HCT116 (cell line): ENCODE results near the gene CLPSL1. TPM values are rescaled to one million over a fixed set of nuclear protein-coding genes. Genes with fewer than 3 reads are reported as not detected.

Experiments used
- ATAC-seq: fragments of 200-7000 bp; cut with Tn5 transposase; 2 replicates; pipeline ENCODE4 v1.9.1; 2020; ENCODE audit warnings: mild to moderate bottlenecking, moderate library complexity
- BruUV-seq: library from RNA; stranded (reverse); fragments of 400-500 nt; replicated peaks from 2 replicates; lab custom pipeline; 2021; lab: Mats Ljungman, UMichigan
- CTCF ChIA-PET: fragments of 300-600 bp; sonication (Branson Sonifier 250); formaldehyde crosslinking; loops from one replicate; lab custom pipeline; 2021; ENCODE audit warnings: antibody characterized with exemption; lab: Charles Lee
- POLR2A ChIA-PET: fragments of 300-600, 350-600 bp; sonication (Branson Sonifier 250); formaldehyde crosslinking; loops from one replicate; lab custom pipeline; 2021; ENCODE audit warnings: antibody characterized with exemption; lab: Charles Lee
- RAD21 ChIA-PET, 2 experiments: fragments of 300-600 bp; sonication (Branson Sonifier 250); formaldehyde crosslinking; loops; one replicate each; lab custom pipeline; 2023; ENCODE audit warnings: low total read pairs in 2 of 2; ENCODE audit not compliant: uncharacterized antibody in 2 of 2, unreplicated experiment in 2 of 2, low non-redundant PET in 1 of 2; lab: Charles Lee
- DNase-seq: peaks from one replicate; pipeline ENCODE4 v3.0.0-alpha.2; 2010; ENCODE audit warnings: low read depth, low spot score
- H2AFZ ChIP-seq: fragments of 200-600 bp; shearing (Covaris generic), sonication (generic); 2 replicates; pipeline ENCODE4 v1.6.1; 2017; ENCODE audit warnings: low read depth, mixed run types, mixed read lengths, antibody characterized with exemption, low read length; ENCODE audit not compliant: poor library complexity, severe bottlenecking
- H3K27ac ChIP-seq: 2 replicates; pipeline ENCODE4 v1.5.1; 2012; ENCODE audit warnings: low read depth, low read length
- H3K27me3 ChIP-seq: fragments of 200-600 bp; sonication (generic); 2 replicates; pipeline ENCODE4 v1.6.1; 2016; ENCODE audit warnings: mixed run types, low read length, mixed read lengths; ENCODE audit not compliant: insufficient read depth
- H3K36me3 ChIP-seq, 2 experiments: fragments of 200-500 bp in 1 of 2; fragments of 200-600 bp in 1 of 2; sonication (Bioruptor generic) in 1 of 2; sonication (generic) in 1 of 2; 2 replicates each; pipeline versions ENCODE4 v1.5.1 to v1.6.1; 2014 to 2016; ENCODE audit warnings: low read length in 2 of 2, inconsistent platforms in 1 of 2, mixed read lengths in 1 of 2, mixed run types in 1 of 2; ENCODE audit not compliant: insufficient read depth in 2 of 2, control insufficient read depth in 1 of 2
- H3K4me1 ChIP-seq, 2 experiments: fragments of 200-600 bp in 1 of 2; sonication (generic) in 1 of 2; 2 replicates each; pipeline versions ENCODE4 v1.5.1 to v1.6.1; 2012 to 2017; ENCODE audit warnings: low read length in 2 of 2, inconsistent platforms in 1 of 2, mild to moderate bottlenecking in 1 of 2, mixed read lengths in 1 of 2, mixed run types in 1 of 2, moderate library complexity in 1 of 2; ENCODE audit not compliant: insufficient read depth in 2 of 2, control insufficient read depth in 1 of 2
- H3K4me2 ChIP-seq: fragments of 200-600 bp; sonication (generic); 2 replicates; pipeline ENCODE4 v1.6.1; 2017; ENCODE audit warnings: mixed run types, low read length, mixed read lengths
- H3K4me3 ChIP-seq, 2 experiments: fragments of 200-600 bp in 1 of 2; sonication (generic) in 1 of 2; replicated peaks in 1 of 2; 2 replicates each; pipeline ENCODE4 v1.5.1; 2011 to 2016; ENCODE audit warnings: low read length in 2 of 2, control low read depth in 1 of 2, low read depth in 1 of 2, mild to moderate bottlenecking in 1 of 2, mixed read lengths in 1 of 2, mixed run types in 1 of 2
- H3K79me2 ChIP-seq: fragments of 200-600 bp; sonication (generic); 2 replicates; pipeline ENCODE4 v1.6.1; 2017; ENCODE audit warnings: mild to moderate bottlenecking, mixed run types, low read length, moderate library complexity, mixed read lengths; ENCODE audit not compliant: insufficient read depth
- H3K9ac ChIP-seq: fragments of 200-600 bp; sonication (generic); 2 replicates; pipeline ENCODE4 v1.6.1; 2016; ENCODE audit warnings: low read length, mixed read lengths
- H3K9me2 ChIP-seq: fragments of 200-600 bp; sonication (generic), shearing (Covaris generic); 2 replicates; pipeline ENCODE4 v1.6.1; 2017; ENCODE audit warnings: mixed run types, mild to moderate bottlenecking, moderate library complexity; ENCODE audit not compliant: insufficient read depth
- H3K9me3 ChIP-seq, 2 experiments: fragments of 200-500 bp in 1 of 2; fragments of 200-600 bp in 1 of 2; sonication (Bioruptor generic) in 1 of 2; sonication (generic) in 1 of 2; 2 replicates each; pipeline ENCODE4 v1.6.1; 2014 to 2017; ENCODE audit warnings: low read length in 2 of 2, mixed read lengths in 2 of 2, inconsistent platforms in 1 of 2, low read depth in 1 of 2, mild to moderate bottlenecking in 1 of 2, mixed run types in 1 of 2, moderate library complexity in 1 of 2; ENCODE audit not compliant: control insufficient read depth in 1 of 2, insufficient read depth in 1 of 2
- H4K20me1 ChIP-seq: fragments of 200-600 bp; sonication (generic), shearing (Covaris generic); 2 replicates; pipeline ENCODE4 v1.6.1; 2017; ENCODE audit warnings: mixed run types, mild to moderate bottlenecking, moderate library complexity; ENCODE audit not compliant: insufficient read depth
- ATF3 ChIP-seq: IDR thresholded peaks from 2 replicates; pipeline ENCODE4 v1.6.1; 2012
- CBX3 ChIP-seq: IDR thresholded peaks from 2 replicates; pipeline ENCODE4 v1.6.1; 2012; ENCODE audit warnings: low read depth
- CEBPB ChIP-seq: IDR thresholded peaks from 2 replicates; pipeline ENCODE4 v1.6.1; 2012; ENCODE audit warnings: low read depth
- CTCF ChIP-seq, 3 experiments: fragments of 200-600 bp in 1 of 3; sonication (generic) in 1 of 3; IDR thresholded peaks in 2 of 3; conservative IDR thresholded peaks in 1 of 3; 2 replicates each; pipeline ENCODE4 v1.5.1; 2012 to 2017; ENCODE audit warnings: low read depth in 2 of 3, low read length in 2 of 3, antibody characterized with exemption in 1 of 3, borderline replicate concordance in 1 of 3, control low read depth in 1 of 3, mild to moderate bottlenecking in 1 of 3, mixed read lengths in 1 of 3, mixed run types in 1 of 3, moderate library complexity in 1 of 3; ENCODE audit not compliant: insufficient read depth in 1 of 3
- EGR1 ChIP-seq: IDR thresholded peaks from 2 replicates; pipeline ENCODE4 v1.6.1; 2012; ENCODE audit warnings: low read depth
- ELF1 ChIP-seq: IDR thresholded peaks from 2 replicates; pipeline ENCODE4 v1.6.1; 2012; ENCODE audit warnings: low read depth, borderline replicate concordance
- EZH2 ChIP-seq: fragments of 200-600 bp; sonication (generic); IDR thresholded peaks from 2 replicates; pipeline ENCODE4 v1.6.1; 2017; ENCODE audit warnings: antibody characterized with exemption, mixed run types
- EZH2phosphoT487 ChIP-seq: fragments of 200-600 bp; IDR thresholded peaks from 2 replicates; pipeline ENCODE4 v1.6.1; 2018; ENCODE audit warnings: antibody characterized with exemption, borderline replicate concordance
- FOSL1 ChIP-seq: IDR thresholded peaks from 2 replicates; pipeline ENCODE4 v1.6.1; 2012; ENCODE audit warnings: low read depth
- MAX ChIP-seq: IDR thresholded peaks from 2 replicates; pipeline ENCODE4 v1.6.1; 2012
- POLR2A ChIP-seq: IDR thresholded peaks from 2 replicates; pipeline ENCODE4 v1.7.0; 2011; ENCODE audit warnings: borderline replicate concordance; ENCODE audit not compliant: insufficient read depth, insufficient read length; ENCODE audit errors: extremely low read depth
- POLR2AphosphoS5 ChIP-seq: IDR thresholded peaks from 2 replicates; pipeline ENCODE4 v1.6.1; 2011; ENCODE audit warnings: mild to moderate bottlenecking, low read depth, low read length, moderate library complexity
- SIN3A ChIP-seq: IDR thresholded peaks from 2 replicates; pipeline ENCODE4 v1.6.1; 2012; ENCODE audit warnings: low read depth
- SP1 ChIP-seq: IDR thresholded peaks from 2 replicates; pipeline ENCODE4 v1.6.1; 2012; ENCODE audit warnings: low read depth
- SRF ChIP-seq: IDR thresholded peaks from 2 replicates; pipeline ENCODE4 v1.6.1; 2012; ENCODE audit warnings: low read depth
- YY1 ChIP-seq: IDR thresholded peaks from 2 replicates; pipeline ENCODE4 v1.6.1; 2011; ENCODE audit warnings: low read length, low read depth, moderate library complexity, mild to moderate bottlenecking; ENCODE audit not compliant: insufficient replicate concordance; ENCODE audit errors: extremely low read depth
- ZNF274 ChIP-seq: fragments of 200-500 bp; sonication (Bioruptor generic); IDR thresholded peaks from 2 replicates; pipeline ENCODE4 v1.6.1; 2014; ENCODE audit warnings: mild to moderate bottlenecking, low read depth, low read length, inconsistent platforms
- intact Hi-C: fragments of 100-400 bp; cut with micrococcal nuclease; formaldehyde crosslinking; loops from 2 replicates; pipeline ENCODE4 v1.10.0; 2022
- total RNA-seq: library from RNA; stranded (reverse); gene quantifications from one replicate; pipeline ENCODE4 v1.2.1, GENCODE V29; 2021; ENCODE audit not compliant: unreplicated experiment

CLPSL1 gene
- total RNA-seq, 1 experiment from 2014 or later: not detected

- no peaks in the 10 kb centered on the region for H3K27me3 ChIP-seq
- no peak for TF ChIP-seq CTCF (IDR thresholded peaks at IDR 0.05 in 2 of 3, conservative IDR thresholded peaks at IDR 0.05 in 1 of 3; ENCODE audit: borderline replicate concordance in 1 of 3, insufficient read depth in 1 of 3, low read depth in 2 of 3, low read length in 2 of 3)
- TF ChIP-seq CEBPB: no peak
- TF ChIP-seq MAX: no peak
- no peak for TF ChIP-seq POLR2A
- TF ChIP-seq ZNF274: no peak
- no peak for TF ChIP-seq ATF3
- TF ChIP-seq ELF1: no peak
- no peak for TF ChIP-seq EZH2phosphoT487
- no peak for TF ChIP-seq YY1
- TF ChIP-seq POLR2AphosphoS5: no peak
- no peak for TF ChIP-seq EGR1
- no peak for TF ChIP-seq SRF
- TF ChIP-seq CBX3: no peak
- TF ChIP-seq FOSL1: no peak
- TF ChIP-seq SIN3A: no peak
- TF ChIP-seq EZH2: no peak
- no peak for TF ChIP-seq SP1
- H3K9me2 ChIP-seq: no peaks in the 10 kb centered on the region
- RAD21 ChIA-PET: no interaction called here
- no peaks in the 10 kb centered on the region for H3K79me2 ChIP-seq
- H3K4me3 ChIP-seq: no peak overlapping the region
- ATAC-seq (no peak), DNase-seq (no peak)
- H3K36me3 ChIP-seq: no peaks in the 10 kb centered on the region
- POLR2A ChIA-PET: no interaction called here
- no peak overlapping the region for H3K27ac ChIP-seq
- H3K9me3 ChIP-seq: no peaks in the 10 kb centered on the region
- no peaks in the 10 kb centered on the region for H4K20me1 ChIP-seq
- no peak overlapping the region for H3K9ac ChIP-seq
- H2AFZ ChIP-seq: no peak overlapping the region
- BruUV-seq: no TSS peak
- peaks cover 0 to 6% of the 10 kb centered on the region in 2 experiments; a peak in 1 of 4 replicates for H3K4me1 ChIP-seq
- CTCF ChIA-PET: no interaction called here
- intact Hi-C loops: no loop called here
- H3K4me2 ChIP-seq: no peak overlapping the region
These were observed 20.3 kb downstream of the CLPSL1 start for GRCh38 chr6:35801148-35801547.
